Astrocyte (in vitro differentiated cells and primary cell): ENCODE measurements around the gene PGLYRP4. TPM values are rescaled to one million over a fixed set of nuclear protein-coding genes. Genes with fewer than 3 reads are reported as not detected.

ENCODE experiments used
- DNase-seq: peaks from one replicate; pipeline ENCODE4 v3.0.0-alpha.2; 2010; ENCODE audit warnings: low read depth
- FAIRE-seq: peaks from 2 replicates; lab custom pipeline; 2011; peaks lifted over from hg19 to GRCh38; lab: Jason Lieb, UNC
- H2AFZ ChIP-seq: 2 replicates; pipeline ENCODE4 v1.6.0; 2012; ENCODE audit warnings: low read depth, low read length, inconsistent platforms
- H3K27ac ChIP-seq: 2 replicates; pipeline ENCODE4 v1.5.1; 2011; ENCODE audit warnings: low read depth, low read length, inconsistent platforms
- H3K27me3 ChIP-seq: 2 replicates; pipeline ENCODE4 v1.6.0; 2011; ENCODE audit warnings: low read length, inconsistent platforms; ENCODE audit not compliant: insufficient read depth
- H3K36me3 ChIP-seq: 2 replicates; pipeline ENCODE4 v1.5.1; 2011; ENCODE audit warnings: low read length, inconsistent platforms; ENCODE audit not compliant: insufficient read depth
- H3K4me1 ChIP-seq: 2 replicates; pipeline ENCODE4 v1.5.1; 2011; ENCODE audit warnings: low read length, inconsistent platforms; ENCODE audit not compliant: insufficient read depth
- H3K4me2 ChIP-seq: 2 replicates; pipeline ENCODE4 v1.6.0; 2012; ENCODE audit warnings: low read length, inconsistent platforms
- H3K4me3 ChIP-seq: 2 replicates; pipeline ENCODE4 v1.5.1; 2011; ENCODE audit warnings: low read depth, mild to moderate bottlenecking, low read length, inconsistent platforms; ENCODE audit not compliant: insufficient read depth
- H3K79me2 ChIP-seq: 2 replicates; pipeline ENCODE4 v1.6.0; 2012; ENCODE audit warnings: mild to moderate bottlenecking, low read length, inconsistent platforms; ENCODE audit not compliant: insufficient read depth
- H3K9ac ChIP-seq: 2 replicates; pipeline ENCODE4 v1.6.0; 2012; ENCODE audit warnings: mild to moderate bottlenecking, low read length, inconsistent platforms
- H3K9me3 ChIP-seq: 2 replicates; pipeline ENCODE4 v1.5.1; 2012; ENCODE audit warnings: low read depth, mild to moderate bottlenecking, low read length, inconsistent platforms; ENCODE audit not compliant: insufficient read depth
- H4K20me1 ChIP-seq: 2 replicates; pipeline ENCODE4 v1.6.0; 2012; ENCODE audit warnings: low read length, inconsistent platforms; ENCODE audit not compliant: insufficient read depth
- H3K27ac Mint-ChIP-seq: one replicate; pipeline ENCODE4 v1.8.0; 2021; ENCODE audit warnings: mild to moderate bottlenecking, mixed read lengths; ENCODE audit not compliant: unreplicated experiment
- H3K27me3 Mint-ChIP-seq: one replicate; pipeline ENCODE4 v1.8.0; 2021; ENCODE audit warnings: low read depth, mixed read lengths; ENCODE audit not compliant: unreplicated experiment
- H3K36me3 Mint-ChIP-seq: one replicate; pipeline ENCODE4 v1.8.0; 2021; ENCODE audit warnings: low read depth, mixed read lengths; ENCODE audit not compliant: unreplicated experiment
- H3K4me1 Mint-ChIP-seq: one replicate; pipeline ENCODE4 v1.8.0; 2021; ENCODE audit warnings: low read depth, mixed read lengths; ENCODE audit not compliant: unreplicated experiment
- H3K4me3 Mint-ChIP-seq: one replicate; pipeline ENCODE4 v1.8.0; 2021; ENCODE audit warnings: mild to moderate bottlenecking, moderate library complexity, mixed read lengths; ENCODE audit not compliant: unreplicated experiment
- H3K9me3 Mint-ChIP-seq: one replicate; pipeline ENCODE4 v1.8.0; 2021; ENCODE audit warnings: mild to moderate bottlenecking, mixed read lengths; ENCODE audit not compliant: unreplicated experiment
- CTCF ChIP-seq: IDR thresholded peaks from 2 replicates; pipeline ENCODE4 v1.5.1; 2011; ENCODE audit warnings: low read depth, mild to moderate bottlenecking, inconsistent platforms, low read length, moderate library complexity; ENCODE audit not compliant: insufficient read depth
- EZH2 ChIP-seq: IDR thresholded peaks from 2 replicates; pipeline ENCODE4 v1.6.1; 2012; ENCODE audit warnings: mild to moderate bottlenecking, low read length, inconsistent platforms; ENCODE audit not compliant: insufficient read depth
- total RNA-seq: library from RNA; stranded (reverse); gene quantifications from 2 replicates; pipeline ENCODE4 v1.2.1, GENCODE V29; 2021

PGLYRP4 gene
- total RNA-seq, 1 donor from 2014 or later: not detected

- no peak overlapping the region for H3K4me3 Mint-ChIP-seq
- Histone ChIP-seq H3K4me3 (no peak overlapping the region), H3K9ac (no peak overlapping the region), H3K4me2 (no peak overlapping the region), H3K27me3 (peaks cover 3% of the 10 kb centered on the region), H2AFZ (no peak overlapping the region), H3K9me3 (no peaks in the 10 kb centered on the region), H4K20me1 (no peaks in the 10 kb centered on the region), H3K36me3 (no peaks in the 10 kb centered on the region), H3K79me2 (no peaks in the 10 kb centered on the region), H3K4me1 (no peaks in the 10 kb centered on the region), H3K27ac (no peak overlapping the region)
- H3K27me3 Mint-ChIP-seq: peaks cover 37% of the 10 kb centered on the region
- no peak for TF ChIP-seq EZH2
- no peak for TF ChIP-seq CTCF
- no peaks in the 10 kb centered on the region for H3K9me3 Mint-ChIP-seq
- FAIRE-seq (no peak), DNase-seq (no peak)
- H3K36me3 Mint-ChIP-seq: no peaks in the 10 kb centered on the region
- no peak overlapping the region for H3K27ac Mint-ChIP-seq
- peaks cover 6% of the 10 kb centered on the region for H3K4me1 Mint-ChIP-seq
Observed at GRCh38 chr1:153374071-153374470, 25.4 kb upstream of the PGLYRP4 start.

- H3K9me3 Mint-ChIP-seq: no peaks in the 10 kb centered on the region
- H3K4me1 Mint-ChIP-seq: peaks cover 6% of the 10 kb centered on the region
- H3K36me3 Mint-ChIP-seq: no peaks in the 10 kb centered on the region
- DNase-seq (no peak), FAIRE-seq (no peak)
- H3K36me3 ChIP-seq: no peaks in the 10 kb centered on the region
- no peak overlapping the region for H3K27ac ChIP-seq
- H4K20me1 ChIP-seq: no peaks in the 10 kb centered on the region
- no peak for TF ChIP-seq EZH2
- TF ChIP-seq CTCF: no peak
- H3K27me3 ChIP-seq: peaks cover 3% of the 10 kb centered on the region
- no peak overlapping the region for H3K9ac ChIP-seq
- H3K79me2 ChIP-seq: no peaks in the 10 kb centered on the region
- no peaks in the 10 kb centered on the region for H3K4me1 ChIP-seq
- no peak overlapping the region for H3K4me3 Mint-ChIP-seq
- H2AFZ ChIP-seq: no peak overlapping the region
- peaks cover 38% of the 10 kb centered on the region for H3K27me3 Mint-ChIP-seq
- H3K9me3 ChIP-seq: no peaks in the 10 kb centered on the region
- no peak overlapping the region for H3K27ac Mint-ChIP-seq
- no peak overlapping the region for H3K4me3 ChIP-seq
- no peak overlapping the region for H3K4me2 ChIP-seq
Observed at GRCh38 chr1:153372571-153372970, 23.9 kb upstream of the PGLYRP4 start.

- Histone ChIP-seq H3K27ac (no peak overlapping the region), H3K9ac (no peak overlapping the region), H3K4me1 (no peaks in the 10 kb centered on the region), H3K36me3 (no peaks in the 10 kb centered on the region), H3K9me3 (no peaks in the 10 kb centered on the region), H4K20me1 (no peaks in the 10 kb centered on the region), H3K4me3 (no peak overlapping the region), H2AFZ (no peak overlapping the region), H3K79me2 (no peaks in the 10 kb centered on the region), H3K4me2 (no peak overlapping the region), H3K27me3 (peaks cover 3% of the 10 kb centered on the region)
- no peaks in the 10 kb centered on the region for H3K9me3 Mint-ChIP-seq
- peaks cover 37% of the 10 kb centered on the region for H3K27me3 Mint-ChIP-seq
- H3K4me1 Mint-ChIP-seq: peaks cover 6% of the 10 kb centered on the region
- DNase-seq (no peak), FAIRE-seq (no peak)
- H3K27ac Mint-ChIP-seq: no peak overlapping the region
- H3K4me3 Mint-ChIP-seq: no peak overlapping the region
- H3K36me3 Mint-ChIP-seq: no peaks in the 10 kb centered on the region
- TF ChIP-seq CTCF (no peak), EZH2 (no peak)
Observed at GRCh38 chr1:153371231-153371630, 22.6 kb upstream of the PGLYRP4 start.
